ENCODE measurements around the gene TSPAN18. TPM values are rescaled to one million over a fixed set of nuclear protein-coding genes. Genes with fewer than 3 reads are reported as not detected.
A peak's percentile ranks its signal among the peaks of the same experiment; 100 is the strongest.

The TSPAN18 gene
- total RNA-seq, 4 donors from 2014 or later: 27.7 to 70.1 (median 50.2) TPM

- Histone ChIP-seq H3K4me3 (no peak overlapping the region), H3K36me3 (peaks cover 0 to 7% (median 0%) of the 10 kb centered on the region in 4 donors), H3K4me1 (peaks cover 50 to 91% (median 73%) of the 10 kb centered on the region in 4 donors), H3K27ac (replicated peaks in 1 of 4) (peak overlapping the region; percentile 59 to 71 (median 66)), H3K9me3 (no peaks in the 10 kb centered on the region), H3K27me3 (no peaks in the 10 kb centered on the region)
- no peak for DNase-seq (ENCODE audit: extremely low spot score)
- intact Hi-C loops (cut with DNase I): no loop called here
- WGBS: 63% methylated on average over 8 of the region's 9 CpGs
- TF ChIP-seq EP300 (IDR thresholded peaks at IDR 0.05): no peak
- TF ChIP-seq CTCF (IDR thresholded peaks at IDR 0.05): no peak
- no peak for TF ChIP-seq POLR2A (IDR thresholded peaks at IDR 0.05; ENCODE audit: low read depth)
- TF ChIP-seq POLR2AphosphoS5 (IDR thresholded peaks at IDR 0.05): no peak
These were observed 220.4 kb downstream of the TSPAN18 start for GRCh38 chr11:44947114-44947513.

GRCh38 chr11:44948155-44948554 is 221.4 kb downstream of the TSPAN18 start:
- DNase-seq (ENCODE audit: extremely low spot score): no peak
- TF ChIP-seq POLR2A (IDR thresholded peaks at IDR 0.05; ENCODE audit: low read depth): no peak
- no peak for TF ChIP-seq POLR2AphosphoS5 (IDR thresholded peaks at IDR 0.05)
- peaks cover 49 to 80% (median 66%) of the 10 kb centered on the region in 4 donors for H3K4me1 ChIP-seq
- no peaks in the 10 kb centered on the region for H3K9me3 ChIP-seq
- peaks cover 0 to 7% (median 0%) of the 10 kb centered on the region in 4 donors for H3K36me3 ChIP-seq
- H3K27ac ChIP-seq (replicated peaks in 1 of 4): peak overlapping the region in 2 of 4 donors; percentile 8 to 71
- no peaks in the 10 kb centered on the region for H3K27me3 ChIP-seq
- intact Hi-C loops (cut with DNase I): no loop called here
- 90% methylated on average over 2 of the region's 3 CpGs for WGBS
- no peak overlapping the region for H3K4me3 ChIP-seq

GRCh38 chr11:44949160-44950030 is 222.6 kb downstream of the TSPAN18 start:
- intact Hi-C loops (cut with DNase I): no loop called here
- WGBS: 18% methylated on average over 10 of the region's 57 CpGs
- no peak for DNase-seq (ENCODE audit: extremely low spot score)
- H3K9me3 ChIP-seq: no peaks in the 10 kb centered on the region
- H3K4me1 ChIP-seq: peaks cover 46 to 73% (median 63%) of the 10 kb centered on the region in 4 donors
- H3K4me3 ChIP-seq: peak overlapping the region; percentile 69 to 93 (median 87)
- no peaks in the 10 kb centered on the region for H3K27me3 ChIP-seq
- peaks cover 0 to 7% (median 0%) of the 10 kb centered on the region in 4 donors for H3K36me3 ChIP-seq
- peak overlapping the region; percentile 79 to 86 (median 84) for H3K27ac ChIP-seq (replicated peaks in 1 of 4)
- TF ChIP-seq POLR2A (IDR thresholded peaks at IDR 0.05; ENCODE audit: low read depth): no peak
- TF ChIP-seq CTCF (IDR thresholded peaks at IDR 0.05): peak; percentile 38 to 51 (median 40)
- TF ChIP-seq EP300 (IDR thresholded peaks at IDR 0.05): no peak
- TF ChIP-seq POLR2AphosphoS5 (IDR thresholded peaks at IDR 0.05): peak; percentile 3 to 30

- DNase-seq (ENCODE audit: extremely low spot score): no peak
- Histone ChIP-seq H3K27me3 (no peaks in the 10 kb centered on the region), H3K4me1 (peaks cover 51 to 73% (median 64%) of the 10 kb centered on the region in 4 donors), H3K4me3 (peak overlapping the region; percentile 69 to 93 (median 87)), H3K36me3 (peaks cover 0 to 7% (median 0%) of the 10 kb centered on the region in 4 donors), H3K27ac (replicated peaks in 1 of 4) (peak overlapping the region; percentile 79 to 86 (median 84)), H3K9me3 (no peaks in the 10 kb centered on the region)
- WGBS: 2% methylated on average over 11 of the region's 63 CpGs
- TF ChIP-seq CTCF (IDR thresholded peaks at IDR 0.05) (no peak), POLR2AphosphoS5 (IDR thresholded peaks at IDR 0.05) (peak in 1 of 2 donors; percentile 1), EP300 (IDR thresholded peaks at IDR 0.05) (no peak)
- intact Hi-C loops (cut with DNase I): no loop called here
These were observed 223.4 kb downstream of the TSPAN18 start for GRCh38 chr11:44950031-44950624.
